ENCODE measurements around the gene ELFN1.
A peak's percentile ranks its signal among the peaks of the same experiment; 100 is the strongest.

GRCh38 chr7:1733206-1733907, 63.3 kb downstream of the ELFN1 start:
- TF ChIP-seq, protein P1, sequence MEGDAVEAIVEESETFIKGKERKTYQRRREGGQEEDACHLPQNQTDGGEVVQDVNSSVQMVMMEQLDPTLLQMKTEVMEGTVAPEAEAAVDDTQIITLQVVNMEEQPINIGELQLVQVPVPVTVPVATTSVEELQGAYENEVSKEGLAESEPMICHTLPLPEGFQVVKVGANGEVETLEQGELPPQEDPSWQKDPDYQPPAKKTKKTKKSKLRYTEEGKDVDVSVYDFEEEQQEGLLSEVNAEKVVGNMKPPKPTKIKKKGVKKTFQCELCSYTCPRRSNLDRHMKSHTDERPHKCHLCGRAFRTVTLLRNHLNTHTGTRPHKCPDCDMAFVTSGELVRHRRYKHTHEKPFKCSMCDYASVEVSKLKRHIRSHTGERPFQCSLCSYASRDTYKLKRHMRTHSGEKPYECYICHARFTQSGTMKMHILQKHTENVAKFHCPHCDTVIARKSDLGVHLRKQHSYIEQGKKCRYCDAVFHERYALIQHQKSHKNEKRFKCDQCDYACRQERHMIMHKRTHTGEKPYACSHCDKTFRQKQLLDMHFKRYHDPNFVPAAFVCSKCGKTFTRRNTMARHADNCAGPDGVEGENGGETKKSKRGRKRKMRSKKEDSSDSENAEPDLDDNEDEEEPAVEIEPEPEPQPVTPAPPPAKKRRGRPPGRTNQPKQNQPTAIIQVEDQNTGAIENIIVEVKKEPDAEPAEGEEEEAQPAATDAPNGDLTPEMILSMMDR (IDR thresholded peaks at IDR 0.05), result peak; percentile 18; the same call in 1 of the 2 replicates
- TF ChIP-seq ZFX (IDR thresholded peaks at IDR 0.05; ENCODE audit: borderline replicate concordance), result no peak

Measured in 22Rv1 (cell line).